Measurements from ENCODE around the gene LAMB2.

Gene LAMB2

DNA sequence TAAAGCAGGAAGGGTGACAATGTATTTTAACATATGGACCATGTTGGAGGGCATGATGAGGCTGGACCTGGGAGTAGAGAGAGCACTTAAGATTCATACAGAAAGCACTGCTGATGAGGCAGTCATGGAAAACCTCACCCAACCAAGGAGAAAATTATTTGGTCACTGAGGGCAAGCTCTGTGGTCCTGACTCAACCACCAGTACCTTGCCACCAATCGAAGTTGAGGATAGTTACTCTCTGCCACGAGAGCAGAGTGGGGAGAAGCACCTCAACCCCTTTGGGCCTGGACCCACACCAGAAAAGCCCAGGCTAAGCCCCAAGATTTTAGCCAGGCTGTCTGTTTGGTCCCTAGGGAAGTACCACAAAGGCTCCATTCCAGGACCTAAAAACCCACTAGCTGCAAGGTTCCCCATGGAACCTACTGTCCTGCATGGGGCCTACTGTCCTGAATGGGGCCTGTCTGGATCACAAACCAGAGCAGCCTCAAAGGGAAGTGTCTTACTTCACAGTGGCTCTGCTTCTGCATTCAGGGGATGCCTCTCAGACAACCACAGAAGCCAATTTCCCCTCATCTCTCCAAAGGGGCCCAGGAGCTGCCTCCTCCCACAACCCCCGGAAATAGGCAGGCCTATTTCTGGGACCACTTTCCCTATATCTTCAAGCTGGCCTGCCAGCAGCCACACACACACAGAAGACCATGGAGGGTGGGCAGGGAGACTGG is 29.1 kb upstream of the LAMB2 start:
- no peak for DNase-seq

DNA sequence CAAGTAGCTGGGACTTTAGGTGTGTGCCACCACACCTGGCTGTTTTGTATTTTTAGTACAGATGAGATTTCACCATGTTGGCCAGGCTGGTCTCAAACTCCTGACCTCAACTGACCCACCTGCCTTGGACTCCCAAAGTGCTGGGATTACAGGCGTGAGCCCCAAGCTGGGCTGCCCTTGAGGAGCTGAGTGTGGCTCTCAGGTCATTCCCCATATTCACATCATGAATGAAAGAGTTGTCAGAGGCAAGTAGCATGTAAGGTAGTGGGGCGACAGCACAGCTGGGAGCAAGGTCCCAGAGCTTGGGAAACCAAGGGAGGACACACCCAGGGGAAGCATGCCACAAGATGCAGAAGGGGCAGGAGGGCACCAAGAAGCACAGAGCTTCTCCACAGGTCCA is 28.3 kb upstream of the LAMB2 start:
- no peak for DNase-seq

DNA sequence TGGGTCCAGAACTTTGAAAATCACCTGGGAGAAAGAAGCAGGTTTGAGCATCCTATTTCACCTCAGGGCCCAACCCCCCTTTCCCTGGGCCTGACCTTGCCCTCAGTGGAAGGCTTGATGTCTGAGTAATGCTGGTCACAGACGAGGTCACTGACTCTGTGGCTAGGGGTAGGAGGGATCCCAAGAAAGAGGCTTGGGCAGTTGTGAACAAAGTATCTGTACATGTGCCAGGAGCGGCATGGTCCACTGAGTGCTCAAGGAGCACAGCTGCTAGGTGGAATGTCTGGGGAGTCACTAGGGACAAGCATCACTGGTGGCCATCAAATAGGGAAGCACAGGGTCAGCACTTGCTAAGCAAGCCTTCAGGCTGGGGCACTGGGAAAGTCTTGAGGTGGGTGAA is 25.9 kb upstream of the LAMB2 start:
- no peak for DNase-seq

DNA sequence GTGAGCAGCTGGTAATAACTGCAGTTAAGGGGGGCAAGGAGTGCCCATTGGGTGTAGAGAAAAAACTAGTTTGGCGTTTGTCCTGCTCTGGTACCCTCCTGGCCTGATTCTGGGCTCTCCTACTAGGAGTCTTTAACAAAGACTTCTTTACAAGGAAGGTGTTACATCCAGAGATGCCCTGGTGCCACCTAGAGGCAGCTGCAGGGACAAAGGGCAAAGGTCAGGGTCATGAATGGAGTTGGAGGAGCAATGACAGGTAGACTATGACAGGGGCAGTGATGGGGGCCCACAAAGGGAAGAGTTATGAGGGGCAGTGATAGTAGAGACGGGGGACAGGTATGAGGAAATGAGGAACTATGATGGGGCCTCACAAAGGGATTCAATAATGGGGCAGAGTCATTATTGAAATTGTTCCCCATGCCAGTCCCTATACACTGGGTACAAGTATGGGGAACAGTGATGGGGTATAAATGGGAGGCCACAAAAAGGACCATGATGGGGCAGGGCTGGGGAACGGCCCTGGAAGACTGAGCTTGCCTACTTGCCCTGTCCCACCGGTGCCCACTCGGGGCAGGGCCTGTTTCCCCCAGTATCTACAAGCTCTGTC is 25.4 kb upstream of the LAMB2 start:
- DNase-seq, result no peak

DNA sequence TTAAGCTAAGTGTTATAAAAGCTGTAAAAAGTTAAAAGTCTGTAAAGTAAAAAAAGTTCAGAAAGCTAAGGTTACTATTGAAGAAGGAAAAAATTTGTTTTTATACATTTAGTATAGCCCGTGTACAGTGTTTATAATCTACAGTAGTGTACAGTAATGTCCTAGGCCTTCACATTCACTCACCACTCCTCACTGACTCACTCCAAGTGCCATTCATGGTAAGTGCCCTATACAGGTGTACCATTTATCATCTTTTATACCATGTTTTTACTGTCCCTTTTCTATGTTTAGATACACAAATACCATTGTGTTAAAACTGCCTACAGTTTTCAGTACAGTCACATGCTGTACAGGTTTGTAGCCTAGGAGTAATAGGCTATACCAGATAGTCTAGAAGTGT is 24.4 kb upstream of the LAMB2 start:
- DNase-seq, result no peak

DNA sequence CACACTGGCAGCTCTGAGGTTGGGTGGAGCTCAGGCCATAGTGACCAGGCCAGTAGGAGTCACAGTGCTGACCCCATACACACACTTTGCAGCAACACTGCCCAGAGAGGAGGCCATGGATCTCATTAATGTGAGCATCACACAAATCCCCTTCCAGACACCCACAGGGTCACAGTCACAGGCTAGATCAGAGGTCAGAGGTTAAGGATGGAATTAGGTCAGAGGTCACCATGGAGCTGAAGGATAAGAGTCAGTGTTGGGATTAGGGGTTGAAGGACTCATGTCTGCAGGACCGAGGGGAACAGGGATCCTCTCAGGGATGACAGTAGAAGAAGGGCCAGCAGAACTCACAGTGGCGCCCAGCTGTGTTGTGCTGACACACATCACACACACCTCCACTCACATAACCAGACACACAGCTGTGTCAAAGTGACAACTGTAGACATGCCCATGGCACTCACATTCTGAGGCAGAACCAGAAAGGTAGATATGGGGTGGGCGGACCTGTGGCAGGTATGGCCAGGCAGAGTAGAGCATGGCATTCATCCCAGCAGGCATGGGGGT is 20.6 kb upstream of the LAMB2 start:
- no peak for DNase-seq

DNA sequence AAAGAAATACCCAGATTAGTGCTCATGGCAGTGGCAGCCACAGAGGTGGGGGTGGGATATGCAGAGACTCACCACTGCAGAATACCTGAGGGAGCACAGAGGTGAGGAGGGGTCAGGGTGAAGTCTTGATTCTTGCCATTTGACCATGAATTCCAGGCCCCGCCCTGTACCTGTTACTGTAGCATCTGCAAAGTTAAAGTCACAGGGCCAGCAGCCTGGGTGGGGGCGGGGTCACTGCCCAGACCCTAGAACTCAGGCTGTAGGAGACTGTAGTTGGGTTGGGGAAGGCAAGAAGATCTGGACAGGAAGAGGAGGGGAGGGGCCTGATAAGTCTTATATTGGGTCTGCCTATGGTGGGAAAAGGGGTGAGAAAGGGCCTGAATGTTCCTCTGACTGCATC is 18.8 kb upstream of the LAMB2 start:
- DNase-seq, result no peak

DNA sequence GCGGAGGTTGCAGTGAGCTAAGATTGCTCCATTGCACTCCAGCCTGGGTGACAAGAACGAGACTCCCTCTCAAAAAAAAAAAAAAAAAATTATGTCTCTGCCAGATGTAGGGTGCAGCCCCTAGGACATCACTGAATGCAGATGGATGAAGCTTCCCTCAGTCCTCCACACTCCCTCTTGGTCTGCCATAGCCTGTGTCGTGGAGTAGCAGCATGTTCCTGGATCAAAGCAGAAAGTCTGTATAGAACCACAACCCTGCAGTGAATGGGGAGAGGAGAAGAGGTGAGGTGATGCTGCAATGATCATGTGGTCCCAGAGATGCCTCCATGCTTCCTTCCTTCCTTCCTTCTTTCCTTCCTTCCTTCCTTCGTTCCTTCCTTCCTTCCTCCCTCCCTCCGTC is 15.3 kb upstream of the LAMB2 start:
- DNase-seq, result no peak

DNA sequence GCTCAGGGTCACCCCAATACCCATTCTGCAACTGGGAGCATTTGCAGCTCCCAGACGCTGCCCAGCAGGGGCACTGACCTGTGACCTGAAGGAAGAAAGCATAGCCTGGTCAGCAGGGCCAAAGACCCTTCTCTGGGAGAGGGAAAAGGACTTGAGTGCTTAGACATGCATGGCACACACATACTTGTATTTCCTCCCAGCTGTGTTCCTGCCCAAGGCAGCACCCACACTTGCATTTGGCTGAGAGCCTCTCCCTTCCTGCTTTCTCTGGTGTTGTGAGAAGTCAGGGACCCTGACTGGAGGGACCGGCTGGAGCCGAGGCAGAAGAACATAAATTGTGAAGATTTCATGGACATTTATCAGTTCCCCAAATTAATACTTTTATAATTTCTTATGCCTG is 7.2 kb upstream of the LAMB2 start:
- no peak for DNase-seq

DNA sequence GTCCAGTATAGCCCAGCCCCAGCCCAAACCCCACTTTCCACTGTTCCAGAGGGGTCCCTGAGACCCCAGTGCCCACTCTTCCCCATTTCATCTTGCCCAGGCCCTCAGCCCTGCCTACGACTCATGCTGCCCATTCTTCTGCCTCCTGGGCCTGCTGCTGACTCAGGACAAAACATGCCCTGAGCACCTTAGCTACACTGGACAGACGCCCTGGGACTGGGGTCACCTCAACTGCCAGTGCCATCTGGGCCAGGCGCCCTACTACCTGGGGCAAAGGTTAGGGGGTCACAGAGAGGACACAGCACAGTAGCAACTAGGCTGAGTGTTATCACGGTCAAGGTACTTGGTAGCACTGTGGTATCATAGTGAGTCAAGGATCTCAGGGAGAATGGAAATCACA is 2.6 kb upstream of the LAMB2 start:
- no peak for DNase-seq

DNA sequence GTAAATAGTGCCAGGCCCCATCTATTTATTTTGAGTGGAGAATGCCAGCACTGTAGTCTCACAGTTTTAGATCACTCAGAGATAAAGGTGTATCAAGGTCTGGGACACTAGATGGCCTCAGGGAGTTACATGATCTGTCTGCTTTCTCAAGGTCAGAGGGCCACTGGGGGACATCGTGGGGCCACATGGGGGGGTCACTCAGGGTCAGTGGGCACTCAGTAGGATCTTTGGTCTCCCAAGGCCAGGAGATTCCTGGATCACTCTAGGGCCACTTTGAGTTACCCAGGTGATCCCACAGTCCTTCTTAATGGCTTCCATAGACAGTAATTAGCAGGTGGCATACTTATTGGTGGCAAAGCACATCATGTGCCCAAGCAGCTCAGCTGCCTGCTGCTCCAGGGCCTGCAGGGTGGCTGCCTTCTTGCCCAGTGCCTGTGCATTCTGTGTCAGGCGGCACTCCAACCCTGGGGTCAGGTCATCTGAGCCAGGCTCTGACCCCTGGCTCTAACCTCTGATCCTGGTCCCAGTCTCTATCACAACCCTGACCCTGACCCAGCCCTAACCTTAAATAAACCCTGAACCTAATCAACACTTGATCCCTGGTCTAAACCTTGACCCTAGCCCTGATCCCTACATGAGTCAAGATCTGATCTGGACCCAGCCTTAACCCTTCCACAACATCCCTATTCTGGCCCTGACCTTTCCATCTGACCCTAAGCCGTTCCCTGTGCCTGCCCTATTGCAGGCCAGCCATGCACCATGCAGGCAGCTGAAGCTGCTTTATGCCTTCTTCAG is 1.8 kb upstream of the LAMB2 start:
- no peak for DNase-seq

DNA sequence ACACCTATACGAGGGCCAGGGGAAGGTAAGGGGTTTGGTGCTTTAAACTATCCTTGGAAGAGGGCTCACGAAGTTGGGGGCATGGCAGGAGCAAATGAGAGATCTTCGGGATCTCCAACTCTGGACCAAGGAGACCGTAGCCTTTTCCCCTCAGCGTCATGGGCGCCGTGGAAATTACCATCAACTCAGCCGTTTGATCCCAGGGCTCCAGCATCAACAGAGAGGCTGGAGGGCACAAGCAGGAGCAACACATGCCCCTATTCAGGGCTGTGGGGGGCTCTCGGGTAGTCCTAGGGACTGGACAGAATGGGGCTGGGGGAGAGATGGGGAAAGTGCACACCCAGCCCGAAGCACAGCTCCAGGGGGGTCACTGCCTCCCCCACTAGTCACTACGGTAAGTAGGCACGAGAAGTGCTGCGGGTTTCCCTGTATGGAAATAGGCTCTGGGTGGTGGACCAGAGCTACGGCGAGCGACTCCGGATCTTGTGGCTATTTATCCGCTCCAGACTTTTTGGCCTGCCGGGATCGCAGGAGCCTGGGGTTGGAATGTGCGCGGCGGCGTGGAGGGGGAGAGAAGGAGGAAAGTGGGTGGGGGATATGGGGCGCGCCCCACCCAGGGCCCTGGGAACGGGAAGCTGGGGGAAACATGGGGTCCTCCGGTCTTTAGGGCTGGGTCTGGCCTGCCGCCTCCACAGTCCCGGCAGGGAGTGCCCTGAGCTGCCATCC is 539 bp upstream of the LAMB2 start:
- peak in 57 of 58 donors; percentile 17 to 82 (median 65) for DNase-seq

DNA sequence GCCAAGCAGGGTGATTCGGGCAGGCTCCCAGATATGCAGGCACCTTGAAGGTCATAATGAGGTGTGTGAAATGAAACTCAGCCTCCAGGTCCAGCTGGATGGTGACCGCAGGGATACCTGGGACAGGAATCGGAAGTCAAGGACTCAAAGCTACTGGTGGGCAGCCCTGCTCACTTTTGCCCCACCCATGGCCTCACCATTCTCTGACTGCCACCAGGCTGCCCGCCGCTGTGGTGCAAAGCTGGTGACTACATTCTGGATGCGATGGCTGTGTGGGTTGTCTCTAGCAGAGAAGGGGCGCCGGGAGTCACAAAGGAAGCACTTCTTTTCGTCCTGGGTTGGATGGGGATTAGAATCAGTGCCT is 795 bp downstream of the LAMB2 start:
- DNase-seq, result no peak

DNA sequence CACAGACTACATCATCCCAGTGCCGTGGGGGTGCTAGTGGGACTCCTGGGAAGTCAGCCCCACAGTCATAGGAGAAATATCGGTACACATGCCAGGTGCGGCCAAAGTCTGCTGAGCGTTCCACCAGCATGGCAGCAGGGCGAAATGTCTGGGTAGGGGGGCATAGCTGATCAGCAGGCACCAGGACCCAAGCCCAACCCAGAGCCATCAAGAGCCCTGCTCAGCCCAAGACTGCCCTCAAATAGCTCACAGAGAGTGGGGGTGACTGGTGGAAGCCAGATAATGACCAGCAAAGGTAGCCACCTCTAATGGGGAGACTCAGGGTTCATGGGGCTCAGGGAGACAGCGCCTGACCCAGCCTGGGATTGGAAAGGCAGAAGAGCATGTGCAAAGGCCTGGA is 1.3 kb downstream of the LAMB2 start:
- DNase-seq, result no peak

DNA sequence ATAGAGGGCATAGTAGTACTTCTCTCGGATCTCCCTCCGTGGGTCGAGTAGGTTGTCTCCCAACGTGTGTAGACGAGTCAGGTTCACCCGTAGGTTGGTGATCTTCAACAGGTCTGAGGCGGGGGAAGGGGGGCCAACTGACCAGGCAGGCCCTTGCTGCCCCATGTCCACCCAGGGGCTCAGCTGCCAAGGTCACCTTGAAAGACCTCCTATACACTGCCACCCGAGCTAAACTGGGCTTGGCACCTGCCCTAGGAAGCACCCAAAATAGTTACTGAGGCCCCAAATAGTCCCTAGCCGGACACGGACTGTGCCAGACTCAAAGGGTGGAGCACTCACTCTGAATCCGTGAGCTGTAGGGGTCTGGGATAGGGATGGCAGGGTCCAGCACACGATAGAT is 1.8 kb downstream of the LAMB2 start:
- no peak for DNase-seq

DNA sequence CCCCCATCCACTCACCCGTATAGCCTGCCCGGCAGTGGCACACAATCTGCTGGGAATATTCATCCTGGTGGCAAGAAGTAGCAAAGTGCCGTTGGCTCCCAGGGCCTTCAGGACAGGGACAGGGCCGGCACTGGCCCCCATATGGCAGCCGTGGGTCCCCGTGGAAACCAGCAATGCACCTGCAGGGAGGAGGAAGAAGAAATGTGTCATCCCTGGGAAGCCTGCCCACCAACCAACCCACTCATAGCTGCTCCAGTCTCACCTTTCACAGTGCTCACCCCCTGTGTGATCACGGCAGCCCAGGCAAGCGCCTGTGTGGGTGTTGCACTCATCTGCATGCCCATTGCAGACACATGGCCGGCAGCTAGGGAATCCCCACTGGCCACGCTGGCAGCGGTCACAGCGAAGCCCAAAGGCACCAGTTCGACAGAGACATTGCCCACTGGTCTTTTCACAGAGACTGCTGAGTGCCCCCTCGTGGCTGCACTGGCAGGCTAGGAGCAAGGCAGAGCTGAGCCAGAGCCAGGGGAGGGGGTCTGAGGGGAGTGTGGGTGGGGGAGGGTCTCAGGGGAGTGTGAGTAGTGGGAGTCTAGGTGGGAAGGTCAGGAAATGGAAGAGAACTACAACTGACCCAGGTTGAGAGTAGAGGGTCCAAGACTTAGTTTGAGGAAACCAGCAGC is 7.7 kb downstream of the LAMB2 start:
- peak in 19 of 58 donors; percentile 5 to 50 (median 26) for DNase-seq

DNA sequence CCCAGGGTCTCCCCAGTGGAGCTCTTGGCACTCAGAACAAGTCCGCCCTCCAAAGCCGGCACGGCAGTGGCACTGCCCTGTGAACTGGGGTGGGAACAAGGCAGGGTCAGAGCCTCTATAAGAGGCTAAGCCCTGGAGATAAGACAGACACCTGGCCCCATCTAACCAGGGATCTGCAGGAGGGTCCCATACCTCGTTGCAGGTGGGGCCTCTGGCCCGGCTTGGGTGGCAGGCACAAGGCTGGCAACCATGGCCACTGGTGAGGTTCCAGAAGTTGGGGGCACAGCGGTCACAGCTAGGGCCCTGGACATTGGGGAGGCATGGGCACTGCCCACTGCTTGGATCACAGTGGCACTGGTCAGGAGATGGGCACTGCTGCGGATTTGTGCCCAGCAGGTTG is 8.6 kb downstream of the LAMB2 start:
- DNase-seq, result no peak

DNA sequence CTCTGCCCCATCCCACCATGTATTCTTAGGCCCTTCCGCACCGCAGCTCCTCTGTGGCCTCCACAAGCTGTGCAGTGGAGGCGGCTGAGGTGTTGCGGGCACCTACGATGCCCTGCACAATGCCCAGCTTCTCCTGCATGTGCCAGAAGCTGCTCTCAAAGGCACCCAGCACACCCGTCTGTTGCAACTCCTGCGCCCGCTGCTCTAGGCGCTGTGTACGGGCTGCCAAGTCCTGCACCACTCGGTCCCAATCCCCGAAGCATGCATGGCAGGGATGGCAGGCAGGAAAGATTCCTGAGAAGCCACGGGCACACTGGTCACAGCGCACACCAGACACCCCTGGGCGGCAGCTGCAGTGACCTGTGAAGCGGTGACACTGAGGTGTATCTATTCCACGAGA is 9.2 kb downstream of the LAMB2 start:
- DNase-seq, result no peak

DNA sequence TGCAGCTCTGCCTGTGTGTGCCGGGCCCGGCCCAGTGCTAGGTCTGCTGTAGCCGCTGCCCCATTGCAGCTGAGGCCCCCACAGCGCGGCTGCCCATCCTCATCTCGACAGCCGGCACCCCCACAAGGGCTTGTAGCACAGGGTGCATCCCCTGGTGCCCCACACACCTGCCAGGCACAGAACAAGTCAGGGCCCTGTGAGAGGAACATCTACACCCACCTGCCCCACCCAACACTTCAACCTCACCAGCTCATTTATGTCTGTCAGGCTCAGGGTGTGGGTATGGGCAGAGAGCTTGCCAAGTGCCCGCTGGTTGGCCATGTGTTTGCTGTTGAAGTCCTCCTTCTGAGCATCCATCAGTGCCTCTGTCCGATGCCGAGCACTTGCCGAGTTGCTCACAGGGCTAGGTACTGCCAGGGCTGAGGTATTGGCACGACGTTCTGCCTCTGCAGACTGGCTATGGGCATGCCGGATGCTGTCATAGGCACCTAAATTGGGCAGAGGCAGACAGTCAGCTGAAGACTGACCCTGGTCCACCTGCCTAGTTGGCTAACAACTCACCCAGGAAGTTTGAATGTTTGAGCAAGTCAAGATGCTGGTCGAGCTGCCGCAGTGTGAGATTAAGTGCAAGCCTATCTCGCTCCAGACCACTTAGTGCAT is 9.8 kb downstream of the LAMB2 start:
- no peak for DNase-seq

DNA sequence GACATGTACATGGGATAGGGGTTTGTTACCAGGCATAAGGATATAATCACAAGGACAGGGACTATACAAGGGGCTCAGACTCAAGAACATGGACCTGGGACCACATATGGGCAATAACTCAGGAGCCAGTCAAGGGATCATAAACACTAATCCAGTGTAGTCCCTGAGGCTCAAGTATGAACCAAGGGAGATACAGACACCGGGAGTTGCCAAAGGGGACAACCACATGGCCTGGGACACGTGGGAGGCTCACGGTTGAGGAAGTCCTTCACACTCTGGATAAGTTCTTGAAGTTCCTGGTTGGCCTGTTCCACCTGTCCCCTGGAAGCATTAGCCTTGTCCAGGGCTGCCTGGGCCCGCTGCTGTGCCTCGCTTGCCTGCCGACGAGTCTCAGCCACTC is 10.4 kb downstream of the LAMB2 start:
- no peak for DNase-seq

DNA sequence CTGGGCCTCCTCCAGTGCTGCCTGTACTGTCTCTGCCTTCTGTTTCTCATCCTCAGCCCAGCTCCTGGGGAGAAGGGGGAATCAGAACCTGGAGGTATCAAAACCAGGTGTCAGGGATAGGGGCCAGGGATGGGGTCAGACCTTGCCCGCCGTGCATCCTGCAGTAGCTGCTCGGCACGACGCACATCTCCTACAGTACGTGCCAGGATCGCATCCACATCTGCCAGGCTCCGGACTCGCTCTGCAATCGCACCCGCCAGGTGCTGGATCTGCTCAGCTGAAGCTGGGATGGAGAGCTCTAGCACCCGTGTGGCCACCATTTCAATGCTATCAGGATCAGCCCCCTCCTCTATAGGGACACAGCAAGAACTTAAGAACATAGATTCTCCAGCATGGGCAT is 10.8 kb downstream of the LAMB2 start:
- no peak for DNase-seq
